Measurements from ENCODE around the gene ASH1L.
"Not testable (repeated sequence)": the region's sequence is repeated elsewhere in the genome, so short reads cannot be mapped to it uniquely, and the experiment has no call there.

ASH1L gene

GRCh38 chr1:155455588-155456195, 106.9 kb downstream of the ASH1L start:
- in situ Hi-C loops (cut with MboI; ENCODE audit: low sequenced_read_pairs), result no loop called here

DNA sequence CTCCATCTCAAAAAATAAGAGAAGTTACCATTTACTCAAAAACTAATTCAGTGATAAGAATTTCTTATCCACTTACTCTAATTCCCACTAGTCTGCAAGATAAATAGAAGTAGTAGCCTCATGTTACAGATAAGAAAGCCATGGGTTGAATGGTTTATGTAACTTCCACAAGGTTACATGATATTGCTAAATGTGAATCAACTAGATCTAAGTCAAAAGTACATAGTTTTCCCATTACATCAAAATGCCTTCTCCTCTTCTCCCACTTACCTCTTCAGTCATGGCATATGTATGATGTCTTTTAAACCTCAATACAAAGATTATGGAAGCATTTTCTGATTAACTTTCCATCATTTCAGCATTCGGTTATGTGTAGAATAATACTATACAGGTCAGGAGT, 108.5 kb downstream of the ASH1L start:
- in situ Hi-C loops (cut with MboI; ENCODE audit: low sequenced_read_pairs), result no loop called here

- in situ Hi-C loops (cut with MboI; ENCODE audit: low sequenced_read_pairs), result no loop called here
Measured at GRCh38 chr1:155453141-155453540, 109.5 kb downstream of the ASH1L start.

DNA sequence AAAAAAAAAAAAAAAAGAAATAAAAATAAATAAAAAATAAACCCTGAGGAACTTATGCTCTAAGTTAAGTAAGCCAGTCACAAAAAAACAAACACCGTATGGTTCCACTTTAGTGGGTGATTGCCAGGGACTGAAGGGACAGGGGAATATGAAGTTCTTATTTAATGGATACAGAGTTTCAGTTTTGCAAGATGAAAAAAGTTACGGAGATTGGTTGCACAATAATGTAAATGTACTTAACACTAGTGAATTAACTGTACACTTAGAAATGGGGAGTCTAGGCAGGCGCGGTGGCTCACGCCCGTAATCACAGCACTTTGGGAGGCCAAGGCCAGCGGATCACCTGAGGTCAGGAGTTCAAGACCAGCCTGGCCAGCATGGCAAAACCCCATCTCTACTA, 111.4 kb downstream of the ASH1L start:
- in situ Hi-C loops (cut with MboI; ENCODE audit: low sequenced_read_pairs), result no loop called here

- in situ Hi-C loops (cut with MboI; ENCODE audit: low sequenced_read_pairs), result not testable (repeated sequence)
Measured at GRCh38 chr1:155442431-155442830, 120.2 kb downstream of the ASH1L start.

DNA sequence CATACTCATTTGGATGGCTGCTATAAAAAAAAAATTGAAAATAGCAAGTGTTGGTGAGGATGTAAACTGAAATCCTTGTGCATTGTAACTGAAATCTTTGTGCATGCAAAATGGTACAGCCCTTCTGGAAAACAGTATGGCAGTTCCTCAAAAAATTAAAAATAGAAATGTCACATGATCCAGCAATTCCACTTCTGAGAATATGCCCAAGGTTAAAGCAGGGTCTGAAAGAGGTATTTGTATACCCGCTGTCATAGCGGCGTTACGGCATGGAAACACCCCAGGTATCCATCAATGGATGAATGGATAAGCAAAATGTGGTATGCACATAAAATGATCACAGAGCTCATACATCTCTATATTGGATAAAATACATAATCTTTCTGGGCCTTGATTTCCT, 125.2 kb downstream of the ASH1L start:
- in situ Hi-C loops (cut with MboI; ENCODE audit: low sequenced_read_pairs), result no loop called here

DNA sequence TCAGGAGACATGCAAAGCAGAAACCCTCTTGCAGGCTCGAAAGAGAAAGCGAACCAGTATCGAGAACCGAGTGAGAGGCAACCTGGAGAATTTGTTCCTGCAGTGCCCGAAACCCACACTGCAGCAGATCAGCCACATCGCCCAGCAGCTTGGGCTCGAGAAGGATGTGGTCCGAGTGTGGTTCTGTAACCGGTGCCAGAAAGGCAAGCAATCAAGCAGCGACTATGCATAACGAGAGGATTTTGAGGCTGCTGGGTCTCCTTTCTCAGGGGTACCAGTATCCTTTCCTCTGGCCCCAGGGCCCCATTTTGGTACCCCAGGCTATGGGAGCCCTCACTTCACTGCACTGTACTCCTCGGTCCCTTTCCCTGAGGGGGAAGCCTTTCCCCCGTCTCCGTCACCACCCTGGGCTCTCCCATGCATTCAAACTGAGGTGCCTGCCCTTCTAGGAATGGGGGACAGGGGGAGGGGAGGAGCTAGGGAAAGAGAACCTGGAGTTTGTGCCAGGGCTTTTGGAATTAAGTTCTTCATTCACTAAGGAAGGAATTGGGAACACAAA, 128.7 kb downstream of the ASH1L start:
- in situ Hi-C loops (cut with MboI; ENCODE audit: low sequenced_read_pairs), result not testable (repeated sequence)

DNA sequence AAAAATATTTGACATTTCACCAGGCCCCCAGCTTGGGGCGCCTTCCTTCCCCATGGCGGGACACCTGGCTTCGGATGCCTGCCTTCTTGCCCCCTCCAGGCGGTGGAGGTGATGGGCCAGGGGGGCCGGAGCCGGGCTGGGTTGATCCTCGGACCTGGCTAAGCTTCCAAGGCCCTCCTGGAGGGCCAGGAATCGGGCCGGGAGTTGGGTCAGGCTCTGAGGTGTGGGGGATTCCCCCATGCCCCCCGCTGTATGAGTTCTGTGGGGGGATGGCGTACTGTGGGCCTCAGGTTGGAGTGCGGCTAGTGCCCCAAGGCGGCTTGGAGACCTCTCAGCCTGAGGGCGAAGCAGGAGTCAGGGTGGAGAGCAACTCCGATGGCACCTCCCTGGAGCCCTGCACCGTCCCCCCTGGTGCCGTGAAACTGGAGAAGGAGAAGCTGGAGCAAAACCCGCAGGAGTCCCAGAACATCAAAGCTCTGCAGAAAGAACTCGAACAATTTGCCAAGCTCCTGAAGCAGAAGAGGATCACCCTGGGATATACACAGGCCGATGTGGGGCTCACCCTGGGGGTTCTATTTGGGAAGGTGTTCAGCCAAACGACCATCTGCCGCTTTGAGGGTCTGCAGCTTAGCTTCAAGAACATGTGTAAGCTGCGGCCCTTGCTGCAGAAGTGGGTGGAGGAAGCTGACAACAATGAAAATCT, 129.3 kb downstream of the ASH1L start:
- in situ Hi-C loops (cut with MboI; ENCODE audit: low sequenced_read_pairs), result not testable (repeated sequence)

DNA sequence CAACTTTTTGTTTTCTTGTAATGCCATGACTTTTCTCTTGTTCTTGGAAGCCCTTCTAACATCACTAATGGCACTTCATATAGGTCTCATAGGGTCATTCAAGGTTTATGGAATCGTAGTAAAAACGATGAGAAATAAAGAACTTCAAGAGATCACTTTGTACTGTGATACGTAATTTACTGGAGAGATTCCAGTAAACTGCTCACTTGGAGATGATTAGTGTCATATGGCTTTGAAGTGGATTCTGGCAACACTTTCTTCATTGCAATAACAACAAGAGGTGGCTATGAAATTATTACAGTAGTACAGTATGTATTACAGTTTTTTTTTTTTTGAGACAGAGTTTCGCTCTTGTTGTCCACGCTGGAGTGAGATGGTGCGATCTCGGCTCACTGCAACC, 138.5 kb downstream of the ASH1L start:
- in situ Hi-C loops (cut with MboI; ENCODE audit: low sequenced_read_pairs), result no loop called here

- in situ Hi-C loops (cut with MboI; ENCODE audit: low sequenced_read_pairs), result no loop called here
Measured at GRCh38 chr1:155420788-155421187, 141.8 kb downstream of the ASH1L start.

- in situ Hi-C loops (cut with MboI; ENCODE audit: low sequenced_read_pairs), result not testable (repeated sequence)
Measured at GRCh38 chr1:155411840-155412239, 150.8 kb downstream of the ASH1L start.

- in situ Hi-C loops (cut with MboI; ENCODE audit: low sequenced_read_pairs), result no loop called here
Measured at GRCh38 chr1:155410931-155411330, 151.7 kb downstream of the ASH1L start.

DNA sequence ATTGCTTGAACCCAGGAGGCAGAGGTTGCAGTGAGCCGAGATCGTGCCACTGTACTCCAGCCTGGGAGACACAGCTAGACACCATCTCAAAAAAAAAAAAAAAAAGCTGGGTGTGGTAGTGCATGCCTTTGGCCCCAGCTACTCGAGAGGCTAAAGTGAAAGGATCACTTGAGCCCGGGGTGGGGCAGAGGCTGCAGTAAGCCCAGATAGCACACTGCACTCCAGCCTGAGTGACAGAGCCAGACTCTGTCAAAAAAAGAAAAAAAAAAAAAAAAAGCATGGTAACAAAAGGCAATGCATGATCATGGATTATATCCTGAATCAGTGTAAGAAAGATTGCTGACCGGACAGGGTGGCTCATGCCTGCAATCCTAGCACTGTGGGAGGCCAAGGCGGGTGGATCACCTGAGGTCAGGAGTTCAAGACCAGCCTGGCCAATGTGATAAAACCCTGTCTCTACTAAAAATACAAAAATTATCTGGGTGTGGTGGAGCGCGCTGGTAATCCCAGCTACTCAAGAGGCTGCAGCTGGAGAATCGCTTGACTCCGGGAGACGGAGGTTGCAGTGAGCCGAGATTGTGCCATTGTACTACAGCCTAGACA, 165.6 kb downstream of the ASH1L start:
- in situ Hi-C loops (cut with MboI; ENCODE audit: low sequenced_read_pairs), result no loop called here

DNA sequence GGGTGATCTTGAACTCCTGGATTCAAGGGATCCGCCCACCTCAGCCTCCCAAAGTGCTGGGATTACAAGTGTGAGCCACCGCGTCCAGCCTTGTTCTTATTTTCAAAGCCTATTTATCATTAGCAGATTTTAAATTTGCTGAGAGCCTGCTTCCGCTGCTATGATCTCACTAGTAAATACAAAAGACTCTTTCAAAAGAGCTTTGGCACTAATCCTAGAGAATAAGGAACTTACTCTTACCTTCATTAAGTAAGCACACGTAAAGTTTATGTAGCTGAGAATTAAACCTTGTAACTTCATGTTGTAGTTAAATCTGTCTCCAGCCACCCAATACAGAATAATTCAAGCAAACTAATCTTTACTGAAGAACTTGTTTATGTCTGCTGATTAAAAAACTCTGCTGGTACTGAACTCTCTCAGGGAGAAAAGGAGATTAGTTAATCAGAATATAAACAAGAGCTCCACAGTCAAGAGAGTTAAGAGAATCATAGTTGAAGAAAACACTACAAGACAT, 169.6 kb downstream of the ASH1L start:
- in situ Hi-C loops (cut with MboI; ENCODE audit: low sequenced_read_pairs), result no loop called here

- in situ Hi-C loops (cut with MboI; ENCODE audit: low sequenced_read_pairs), result no loop called here
Measured at GRCh38 chr1:155389826-155390225, 172.8 kb downstream of the ASH1L start.

DNA sequence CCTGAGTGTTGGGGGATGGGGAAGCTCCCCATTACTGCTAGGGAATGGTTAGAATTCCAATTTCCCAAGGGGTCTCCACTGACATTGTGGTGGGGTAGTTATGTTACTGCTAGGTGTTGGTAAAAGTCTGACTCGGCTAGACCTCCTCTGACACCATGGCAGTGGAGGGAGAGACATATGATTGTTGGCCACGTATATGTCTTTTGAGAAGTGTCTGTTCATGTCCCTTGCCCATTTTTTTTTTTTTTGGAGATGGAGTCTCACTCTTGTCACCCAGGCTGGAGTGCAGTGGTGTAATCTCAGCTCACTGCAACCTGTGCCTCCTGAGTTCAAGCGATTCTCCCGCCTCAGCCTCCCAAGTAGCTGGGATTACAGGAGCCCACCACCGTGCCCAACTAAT, 176.8 kb downstream of the ASH1L start:
- in situ Hi-C loops (cut with MboI; ENCODE audit: low sequenced_read_pairs), result not testable (repeated sequence)

- in situ Hi-C loops (cut with MboI; ENCODE audit: low sequenced_read_pairs), result no loop called here
Measured at GRCh38 chr1:155383406-155383805, 179.2 kb downstream of the ASH1L start.

DNA sequence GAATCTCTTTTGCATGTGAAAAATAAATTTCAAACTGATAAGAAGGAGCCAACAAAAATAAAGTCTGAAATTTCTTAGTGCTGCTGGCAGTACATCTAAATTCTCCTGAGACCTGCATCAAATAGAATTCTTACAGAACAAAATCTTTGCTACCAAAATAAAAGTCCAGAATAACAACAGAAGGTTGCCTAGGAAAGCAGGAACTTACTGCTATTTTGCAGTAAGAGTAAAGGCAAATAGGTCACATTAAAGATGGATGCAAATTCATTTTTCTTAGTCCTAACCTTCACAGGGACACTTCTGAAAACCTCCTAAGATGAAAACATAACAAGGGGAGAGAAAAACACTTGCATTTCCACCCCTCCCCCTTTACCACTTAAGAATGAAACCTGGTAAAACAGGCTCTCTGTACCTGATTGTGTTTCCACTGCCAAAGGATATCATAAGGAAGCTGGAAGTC, 182.9 kb downstream of the ASH1L start:
- in situ Hi-C loops (cut with MboI; ENCODE audit: low sequenced_read_pairs), result no loop called here

DNA sequence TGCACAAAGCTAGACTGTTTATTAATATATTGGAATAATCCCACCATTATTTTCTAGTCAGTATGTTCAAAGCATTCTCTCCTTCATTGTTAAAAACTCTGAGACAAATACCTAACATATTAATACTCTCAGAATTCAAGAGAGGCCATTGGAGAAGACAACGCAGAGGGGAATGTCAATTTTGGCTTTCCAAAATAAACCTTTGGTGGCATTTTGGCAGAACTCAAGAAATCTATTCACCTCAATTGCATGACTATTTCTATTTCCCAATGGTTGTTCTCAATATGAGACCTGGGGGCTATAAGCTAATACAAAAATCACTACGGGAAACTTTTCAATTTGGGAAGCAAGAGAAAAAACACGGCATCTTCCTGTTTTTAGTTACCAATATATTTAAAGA, 183.4 kb downstream of the ASH1L start:
- in situ Hi-C loops (cut with MboI; ENCODE audit: low sequenced_read_pairs), result no loop called here

- in situ Hi-C loops (cut with MboI; ENCODE audit: low sequenced_read_pairs), result no loop called here
Measured at GRCh38 chr1:155360051-155360450, 202.6 kb downstream of the ASH1L start.

- in situ Hi-C loops (cut with MboI; ENCODE audit: low sequenced_read_pairs), result no loop called here
Measured at GRCh38 chr1:155352631-155353030, 210.0 kb downstream of the ASH1L start.

- in situ Hi-C loops (cut with MboI; ENCODE audit: low sequenced_read_pairs), result no loop called here
Measured at GRCh38 chr1:155342842-155343241, 219.8 kb downstream of the ASH1L start.
